ENCODE measurements around the gene KIF22. TPM values are rescaled to one million over a fixed set of nuclear protein-coding genes. Genes with fewer than 3 reads are reported as not detected.
"Not testable (repeated sequence)": the region's sequence is repeated elsewhere in the genome, so short reads cannot be mapped to it uniquely, and the experiment has no call there.

Gene KIF22
- 10 to 100 TPM; 49.6 to 76.4 (median 67.0) TPM for polyA plus RNA-seq (ENCODE audit: insufficient read length in 4 of 4)

DNA sequence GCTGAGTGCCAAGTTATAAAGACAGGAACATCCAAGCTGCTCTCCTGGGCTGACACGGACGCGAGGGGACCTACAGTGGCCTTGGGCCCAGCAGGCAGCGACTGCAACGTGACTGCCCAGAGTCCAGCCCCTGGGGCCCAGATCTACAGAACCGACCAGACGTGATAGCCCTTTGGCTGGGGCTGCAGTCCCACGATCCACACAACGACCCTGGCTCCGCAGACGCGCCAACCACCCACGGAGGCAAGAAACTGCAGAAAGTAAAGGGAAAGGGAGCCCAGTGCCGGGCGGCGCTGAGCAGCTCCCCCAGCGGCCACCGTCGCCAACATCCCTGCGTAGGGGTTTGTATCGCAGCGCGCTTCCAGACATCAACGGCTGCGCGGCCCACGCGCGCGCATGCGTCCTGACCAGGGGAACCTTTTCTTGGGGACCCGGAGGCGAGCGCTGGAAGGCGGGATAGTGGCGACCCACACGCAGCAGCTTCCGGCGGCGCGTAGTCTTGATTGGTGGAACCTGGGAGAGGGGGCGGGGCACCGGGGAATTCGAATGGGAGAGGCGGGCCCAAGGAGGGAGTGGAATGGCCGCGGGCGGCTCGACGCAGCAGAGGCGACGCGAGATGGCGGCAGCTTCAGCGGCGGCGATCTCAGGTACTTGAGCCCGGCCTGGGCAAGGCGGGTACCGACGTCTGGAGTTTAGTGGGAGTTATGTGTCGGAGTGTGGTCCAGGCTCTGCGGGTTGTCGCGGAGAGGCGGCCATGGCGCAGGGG is at the start of gene KIF22:
Gene KIF22, plus strand, starts transcription at position 569 of the 766 bp plus-strand sequence. Its CDS starts 9 bp downstream, at position 578.
- DNase-seq (ENCODE audit: low read depth in 4 of 4, low spot score in 3 of 4): peak; percentile 96 to 97 (median 96)

DNA sequence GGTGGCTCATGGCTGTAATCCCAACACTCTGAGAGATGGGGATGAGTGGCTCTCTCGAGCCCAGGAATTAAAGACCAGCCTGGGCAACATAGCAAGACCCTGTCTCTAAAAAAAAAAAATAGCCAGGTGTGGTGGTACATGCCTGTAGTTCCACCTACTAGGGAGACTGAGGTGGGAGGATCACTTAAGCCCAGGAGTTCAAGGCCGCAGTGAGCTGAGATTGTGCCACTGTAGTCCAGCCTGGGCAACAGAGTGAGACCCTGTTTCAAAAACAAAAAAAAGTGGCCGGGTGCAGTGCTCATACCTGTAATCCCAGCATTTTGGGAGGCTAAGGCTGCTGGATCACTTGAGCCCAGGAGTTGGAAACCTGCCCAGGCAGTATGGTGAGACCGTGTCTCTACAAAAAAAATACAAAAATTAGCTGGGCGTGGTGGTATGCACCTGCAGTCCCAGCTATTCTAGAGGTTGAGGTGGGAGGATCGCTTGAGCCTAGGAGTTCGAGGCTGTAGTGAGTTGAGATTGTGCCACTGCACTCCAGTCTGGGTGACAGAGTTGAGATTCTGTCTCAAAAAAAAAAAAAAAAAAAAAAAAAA is 47.8 kb upstream of the KIF22 start:
- DNase-seq (ENCODE audit: low read depth in 4 of 4, low spot score in 3 of 4): no peak

DNA sequence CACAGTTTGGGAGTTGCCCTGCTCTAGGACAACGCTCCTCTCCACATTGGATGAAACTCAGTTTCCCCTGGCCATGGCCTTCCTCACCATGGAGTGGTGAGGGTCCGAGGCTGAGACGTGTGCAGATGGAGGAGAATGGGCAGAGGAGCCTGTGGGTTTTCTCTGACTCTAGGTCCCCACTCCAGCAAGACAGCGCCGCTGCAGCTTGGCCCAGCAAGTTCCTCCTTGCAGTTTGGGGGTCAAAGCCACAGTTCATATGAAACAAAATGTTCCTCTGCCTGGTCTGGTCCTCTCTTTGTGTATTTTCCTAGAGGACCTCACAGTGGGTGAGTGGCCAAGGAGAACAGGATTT is 47.1 kb upstream of the KIF22 start:
- no peak for DNase-seq (ENCODE audit: low read depth in 4 of 4, low spot score in 3 of 4)

DNA sequence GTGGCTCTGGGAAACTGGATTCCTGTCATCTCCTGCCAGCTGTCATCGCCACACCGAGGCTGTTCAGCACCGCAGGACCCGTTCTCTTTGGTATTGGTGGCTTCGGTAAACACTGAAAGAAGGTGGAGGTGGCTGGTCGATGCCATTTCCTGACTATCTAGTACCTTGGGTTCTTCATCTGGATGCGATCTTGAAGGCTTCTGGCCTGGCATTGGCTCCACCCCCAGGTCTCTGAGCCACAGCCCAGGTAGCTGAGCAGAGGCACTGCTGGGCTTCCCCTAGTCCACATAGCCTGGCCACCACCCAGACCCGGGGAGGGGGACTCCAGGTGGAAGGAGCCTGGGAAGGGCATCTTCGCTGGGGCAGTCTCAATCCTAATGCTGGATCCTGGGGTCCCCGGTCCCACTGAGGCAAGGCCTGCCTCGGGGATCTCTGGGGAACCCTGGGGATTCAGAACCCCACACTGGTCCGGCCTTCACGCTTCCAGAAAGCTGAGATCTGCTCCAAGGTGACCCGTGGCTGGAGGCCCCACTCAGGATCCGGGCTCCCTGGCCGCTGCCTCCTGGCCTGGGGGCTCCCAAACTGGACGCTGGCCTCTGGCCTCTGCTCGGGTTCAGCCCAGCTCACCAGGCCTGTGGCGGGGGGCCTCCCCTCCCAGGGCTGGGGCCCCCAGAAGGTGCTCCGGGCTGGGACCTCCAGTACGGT is 46.6 kb upstream of the KIF22 start:
- DNase-seq (ENCODE audit: low read depth in 4 of 4, low spot score in 3 of 4): no peak

DNA sequence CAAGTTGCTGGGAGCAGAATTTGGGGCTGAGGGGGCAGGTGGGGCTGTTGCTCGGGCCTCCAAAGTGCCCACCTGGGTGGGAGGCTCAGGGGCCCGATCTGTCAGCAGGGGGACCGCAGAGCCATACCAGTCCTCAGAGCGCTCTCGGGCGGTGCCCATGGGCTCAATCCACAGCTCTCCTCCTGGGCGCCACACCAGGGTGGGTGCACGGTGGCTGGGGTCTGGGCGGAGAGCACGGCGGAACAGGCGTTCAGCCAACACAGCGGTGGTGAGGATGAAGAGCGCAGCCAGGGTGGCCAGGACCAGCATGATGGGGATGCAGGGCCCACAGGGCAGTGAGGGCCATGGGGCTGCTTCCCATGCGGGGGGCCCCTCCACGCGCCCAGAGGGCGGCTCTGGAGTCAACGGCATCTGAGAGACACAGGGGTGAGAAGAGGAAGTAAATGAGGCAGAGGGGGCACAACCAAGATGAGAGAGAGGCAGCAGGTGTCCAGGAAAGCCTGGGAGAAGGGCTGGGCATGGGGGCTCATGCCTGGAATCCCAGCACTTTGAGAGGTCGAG is 45.9 kb upstream of the KIF22 start:
- no peak for DNase-seq (ENCODE audit: low read depth in 4 of 4, low spot score in 3 of 4)

DNA sequence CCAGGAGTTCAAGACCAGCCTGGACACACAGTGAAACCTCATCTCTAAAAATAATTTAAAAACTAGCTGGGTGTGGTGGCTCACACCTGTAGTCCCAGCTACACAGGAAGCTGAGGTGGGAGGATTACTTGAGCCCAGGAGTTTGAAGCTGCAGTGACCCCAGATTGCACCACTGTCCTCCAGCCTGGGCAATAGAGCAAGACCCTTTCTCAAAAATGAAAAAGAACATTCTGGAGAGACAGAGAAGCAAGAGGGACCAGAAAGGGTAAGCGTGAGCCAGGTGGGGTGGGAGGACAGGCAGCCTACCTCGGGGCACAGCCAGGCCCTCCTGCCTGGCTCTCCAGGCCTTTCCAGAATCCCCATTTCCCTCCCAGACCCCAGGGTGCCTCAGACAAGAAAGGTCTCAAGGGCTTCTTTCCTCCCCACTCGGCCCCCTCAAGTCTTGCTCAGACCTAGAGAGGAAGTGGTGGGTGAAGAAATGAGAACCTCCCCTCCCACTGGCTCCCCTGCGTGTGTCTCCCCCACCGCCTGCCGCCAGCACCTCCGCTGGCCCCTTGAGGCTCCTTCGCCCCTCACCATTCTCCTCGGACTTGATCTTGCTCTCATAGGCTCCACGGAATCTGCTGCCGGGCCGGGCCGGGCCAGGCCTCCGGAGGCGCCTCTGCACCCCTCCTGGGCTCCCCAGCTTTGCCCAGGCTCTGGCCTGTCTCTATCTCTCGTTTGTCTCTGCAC is 45.3 kb upstream of the KIF22 start:
- DNase-seq (ENCODE audit: low read depth in 4 of 4, low spot score in 3 of 4): no peak

DNA sequence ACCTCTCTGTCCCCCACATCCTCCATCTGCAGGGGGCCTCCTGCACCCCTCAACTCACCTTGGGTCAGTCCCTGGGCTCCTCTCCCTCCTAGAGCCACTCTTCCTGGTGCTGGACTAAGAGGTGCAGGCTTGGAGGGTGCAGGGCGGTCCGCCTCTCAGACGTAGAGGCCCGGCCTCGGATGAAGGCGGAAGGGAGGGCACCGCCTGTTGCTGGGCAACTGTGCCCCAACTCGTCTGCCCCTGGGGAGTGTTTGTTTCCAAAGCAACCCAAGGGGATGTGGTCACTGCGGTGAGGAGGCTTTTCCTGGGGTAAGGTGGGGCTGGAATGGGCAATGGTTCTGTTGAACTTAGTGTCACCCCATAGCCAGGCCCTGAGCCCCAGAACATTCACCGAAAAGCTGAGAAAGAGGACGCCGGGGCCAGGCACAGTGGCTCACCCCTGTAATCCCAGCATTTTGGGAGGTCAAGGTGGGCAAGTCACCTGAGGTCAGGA is 44.7 kb upstream of the KIF22 start, which contains the start of gene C16orf54:
Gene C16orf54, minus strand, starts transcription at position 138 of the 493 bp plus-strand sequence. CDS start 1,039 bp downstream, outside the sequence.
- no peak for DNase-seq (ENCODE audit: low read depth in 4 of 4, low spot score in 3 of 4)

DNA sequence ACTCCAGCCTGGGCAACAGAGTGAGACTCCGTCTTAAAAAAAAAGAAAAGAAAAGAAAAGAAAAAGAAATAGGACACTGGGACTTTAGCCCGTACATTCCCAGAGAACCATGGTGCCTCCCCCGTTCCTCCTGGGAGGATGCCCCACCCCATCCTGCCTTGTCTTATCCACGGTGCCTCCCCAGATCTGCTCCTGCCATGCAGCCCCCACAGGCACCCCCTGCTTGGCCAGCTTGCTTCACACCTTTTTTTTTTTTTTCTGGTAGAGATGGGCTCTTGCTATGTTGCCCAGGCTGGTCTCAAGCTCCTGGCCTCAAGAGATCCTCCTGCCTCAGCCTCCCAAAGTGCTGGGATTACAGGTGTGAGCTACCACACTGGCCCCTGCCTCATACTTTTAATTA is 44.0 kb upstream of the KIF22 start:
- not testable (repeated sequence) for DNase-seq (ENCODE audit: low read depth in 4 of 4, low spot score in 3 of 4)

DNA sequence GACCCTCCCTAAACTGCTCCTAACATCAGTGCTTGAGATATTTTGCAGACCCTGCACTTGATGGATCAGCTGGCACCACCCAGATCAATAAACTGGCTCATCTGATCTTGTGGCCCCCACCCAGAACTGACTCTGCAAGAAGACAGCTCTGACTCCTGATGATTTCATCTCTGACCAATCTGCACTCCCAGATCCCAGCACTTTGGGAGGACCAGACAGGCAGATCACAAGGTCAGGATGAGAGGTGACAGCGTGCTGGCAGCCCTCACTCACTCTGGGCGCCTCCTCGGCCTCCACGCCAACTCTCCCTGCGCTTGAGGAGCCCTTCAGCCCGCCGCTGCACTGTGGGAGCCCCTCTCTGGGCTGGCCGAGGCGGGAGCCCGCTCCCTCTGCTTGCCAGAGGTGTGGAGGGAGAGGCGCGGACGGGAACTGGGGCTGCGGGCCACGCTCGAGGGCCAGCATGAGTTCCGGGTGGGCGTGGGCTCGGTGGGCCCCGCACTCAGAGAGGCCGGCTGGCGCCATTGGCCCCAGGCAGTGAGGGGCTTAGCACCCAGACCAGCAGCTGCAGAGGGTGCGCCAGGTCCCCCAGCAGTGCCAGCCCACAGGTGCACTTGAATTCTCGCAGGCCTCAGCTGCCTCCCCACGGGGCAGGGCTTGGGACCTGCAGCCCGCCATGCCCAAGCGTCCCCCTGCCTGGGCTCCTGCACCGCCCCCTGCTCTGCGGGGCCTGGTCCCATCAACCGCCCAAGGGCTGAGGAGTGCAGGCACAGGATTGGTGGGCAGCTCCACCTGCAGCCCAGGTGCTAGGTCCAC is 42.4 kb upstream of the KIF22 start:
- DNase-seq (ENCODE audit: low read depth in 4 of 4, low spot score in 3 of 4): no peak

DNA sequence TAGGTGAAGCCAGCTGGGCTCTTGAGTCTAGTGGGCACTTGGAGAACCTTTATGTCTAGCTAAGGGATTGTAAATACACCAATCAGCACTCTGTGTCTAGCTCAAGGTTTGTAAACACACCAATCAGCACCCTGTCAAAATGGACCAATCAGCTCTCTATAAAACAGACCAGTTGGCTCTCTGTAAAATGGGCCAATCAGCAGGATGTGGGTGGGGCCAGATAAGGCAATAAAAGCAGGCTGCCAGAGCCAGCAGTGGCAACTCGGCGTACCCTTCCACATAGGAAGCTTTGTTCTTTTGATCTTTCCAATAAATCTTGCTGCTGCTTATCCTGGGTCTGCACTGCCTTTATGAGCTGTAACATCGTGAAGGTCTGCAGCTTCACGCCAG is 41.8 kb upstream of the KIF22 start:
- not testable (repeated sequence) for DNase-seq (ENCODE audit: low read depth in 4 of 4, low spot score in 3 of 4)

DNA sequence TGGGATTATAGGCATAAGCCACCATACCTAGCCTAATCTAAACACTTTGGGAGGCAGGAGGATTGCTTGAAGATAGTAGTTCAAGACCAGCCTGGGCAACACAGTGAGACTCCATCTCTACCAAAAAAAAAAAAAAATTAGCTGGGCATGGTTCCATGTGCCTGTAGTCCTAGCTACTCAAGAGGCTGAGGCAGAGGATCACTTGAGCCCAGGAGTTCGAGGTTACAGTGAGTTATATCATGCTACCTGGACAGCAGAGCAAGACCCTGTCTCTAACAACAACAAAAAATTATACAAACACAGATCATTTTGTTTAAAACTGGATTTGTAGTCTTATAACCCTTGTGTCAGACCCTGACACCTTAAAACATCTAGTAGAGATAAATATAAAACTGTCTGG is 37.0 kb upstream of the KIF22 start:
- no peak for DNase-seq (ENCODE audit: low read depth in 4 of 4, low spot score in 3 of 4)

DNA sequence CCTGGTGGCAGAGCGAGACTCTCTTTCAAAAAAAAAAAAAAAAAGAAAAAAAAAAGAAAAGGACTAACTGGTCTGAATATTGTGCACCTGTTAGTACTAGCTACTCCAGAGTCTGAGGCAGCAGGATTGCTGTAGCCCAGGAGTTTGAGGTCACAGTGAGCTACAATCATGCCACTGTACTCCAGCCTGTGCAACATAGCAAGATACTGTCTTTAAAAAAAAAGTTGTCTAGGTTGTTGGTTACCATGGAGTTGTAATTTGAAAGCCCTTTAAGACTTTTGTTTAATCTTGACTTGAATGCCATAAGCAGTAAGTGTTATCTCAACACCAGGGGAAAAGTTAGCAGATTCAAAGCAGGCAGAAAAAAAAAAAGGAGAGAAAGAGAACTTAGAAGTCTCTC is 33.9 kb upstream of the KIF22 start:
- DNase-seq (ENCODE audit: low read depth in 4 of 4, low spot score in 3 of 4): no peak

DNA sequence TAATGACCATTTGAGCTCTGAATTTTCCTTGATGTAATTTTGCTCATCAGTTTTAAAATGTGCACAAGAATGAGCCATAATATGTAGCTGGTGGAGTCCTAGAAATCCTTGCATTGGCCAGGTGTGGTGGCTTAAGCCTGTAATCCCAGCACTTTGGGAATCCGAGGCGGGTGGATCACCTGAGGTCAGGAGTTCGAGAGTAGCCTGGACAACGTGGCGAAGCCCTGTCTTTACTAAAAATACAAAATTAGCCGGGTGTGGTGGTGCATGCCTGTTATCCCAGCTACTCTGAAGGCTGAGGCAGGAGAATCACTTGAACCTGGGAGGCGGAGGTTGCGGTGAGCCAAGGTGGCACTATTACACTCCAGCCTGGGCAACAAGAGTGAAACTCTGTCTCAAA is 33.5 kb upstream of the KIF22 start:
- DNase-seq (ENCODE audit: low read depth in 4 of 4, low spot score in 3 of 4): not testable (repeated sequence)

DNA sequence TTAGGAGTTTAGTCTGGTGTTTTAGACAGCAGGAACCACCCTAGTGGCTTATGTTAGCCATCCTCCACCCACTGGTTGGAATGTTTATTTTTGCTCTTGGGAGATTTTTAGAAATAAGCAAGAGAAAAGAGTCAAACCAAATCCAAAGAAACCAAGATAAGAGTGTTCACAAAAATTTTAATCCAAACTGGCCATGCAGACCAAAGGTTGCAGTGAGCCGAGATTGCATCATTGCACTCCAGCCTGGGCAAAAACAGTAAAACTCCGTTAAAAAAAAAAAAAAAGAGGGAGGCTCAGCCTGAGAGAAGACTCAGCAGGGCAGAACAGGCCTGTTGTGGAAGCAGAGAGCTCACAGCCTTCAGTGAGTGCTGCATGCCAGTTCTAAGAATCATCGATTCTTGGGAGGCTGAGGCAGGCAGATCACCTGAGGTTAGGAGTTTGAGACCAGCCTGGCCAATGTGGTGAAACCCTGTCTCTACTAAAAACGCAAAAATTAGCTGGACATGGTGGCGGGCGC is 32.5 kb upstream of the KIF22 start:
- DNase-seq (ENCODE audit: low read depth in 4 of 4, low spot score in 3 of 4): no peak

DNA sequence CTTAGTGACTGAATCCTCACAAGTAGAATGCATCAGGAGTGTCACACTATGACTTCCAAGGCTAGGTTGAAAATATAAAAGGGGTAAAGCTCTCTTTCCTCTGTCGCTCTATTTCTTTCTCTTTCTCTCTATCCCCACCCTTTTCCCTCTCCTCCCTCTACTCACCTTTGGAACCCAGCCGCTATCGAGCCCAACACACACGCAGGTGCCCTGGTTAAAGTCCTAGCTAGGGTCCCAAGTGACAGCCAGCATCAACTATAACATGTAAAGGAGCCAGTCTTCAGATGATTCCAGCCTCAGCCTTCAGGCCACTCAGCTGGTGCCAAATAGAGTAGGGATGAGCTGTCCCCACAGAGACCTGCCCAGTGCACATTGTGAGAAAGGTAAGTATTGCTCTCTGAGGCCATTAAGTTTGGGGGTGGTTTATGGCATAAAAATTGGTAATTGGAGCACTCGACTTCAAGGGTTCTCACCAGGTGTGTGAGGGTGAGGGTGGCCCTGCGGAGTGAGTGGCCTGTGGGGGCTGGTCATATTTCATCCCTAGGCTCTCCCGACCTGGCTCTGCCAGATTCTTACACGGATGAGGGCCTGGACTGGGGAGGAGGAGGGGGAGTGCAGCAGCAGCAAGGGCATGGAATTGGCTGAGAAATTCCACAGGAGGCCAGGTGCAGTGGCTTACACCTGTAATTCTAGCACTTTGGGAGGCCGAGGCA is 29.8 kb upstream of the KIF22 start:
- peak in 1 of 4 donors; percentile 16 for DNase-seq (ENCODE audit: low read depth in 4 of 4, low spot score in 3 of 4)

DNA sequence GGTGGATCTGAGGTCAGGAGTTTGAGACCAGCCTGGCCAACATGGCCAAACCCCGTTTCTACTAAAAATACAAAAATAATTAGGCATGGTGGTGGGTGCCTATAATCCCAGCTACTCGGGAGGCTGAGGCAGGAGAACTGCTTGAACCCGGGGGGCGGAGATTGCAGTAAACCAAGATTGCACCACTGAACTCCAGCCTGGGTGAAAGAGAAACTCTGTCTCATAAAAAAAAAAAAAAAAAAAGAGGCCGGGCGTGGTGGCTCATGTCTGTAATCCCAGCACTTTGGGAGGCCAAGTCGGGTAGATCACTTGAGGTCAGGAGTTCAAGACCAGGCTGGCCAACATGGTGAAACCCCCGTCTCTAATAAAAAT is 29.3 kb upstream of the KIF22 start:
- not testable (repeated sequence) for DNase-seq (ENCODE audit: low read depth in 4 of 4, low spot score in 3 of 4)

DNA sequence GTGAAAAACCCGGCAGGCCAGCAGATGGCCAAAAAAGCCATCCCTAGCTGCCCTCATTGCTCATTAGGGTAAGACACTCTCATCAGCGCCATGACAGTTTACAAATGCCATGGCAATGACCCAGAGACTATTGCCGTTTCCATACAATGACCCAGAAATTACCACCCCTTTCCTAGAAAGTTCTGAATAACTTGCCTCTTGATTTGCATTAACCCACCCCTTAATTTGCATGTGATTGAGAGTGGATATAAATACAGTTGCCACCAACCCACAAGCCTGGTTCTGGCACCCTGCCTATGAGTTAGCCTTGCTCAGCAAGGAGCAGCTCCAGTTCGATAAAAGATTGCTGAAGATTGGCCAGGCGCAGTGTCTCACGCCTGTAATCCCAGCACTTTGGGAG is 28.7 kb upstream of the KIF22 start:
- DNase-seq (ENCODE audit: low read depth in 4 of 4, low spot score in 3 of 4): no peak

DNA sequence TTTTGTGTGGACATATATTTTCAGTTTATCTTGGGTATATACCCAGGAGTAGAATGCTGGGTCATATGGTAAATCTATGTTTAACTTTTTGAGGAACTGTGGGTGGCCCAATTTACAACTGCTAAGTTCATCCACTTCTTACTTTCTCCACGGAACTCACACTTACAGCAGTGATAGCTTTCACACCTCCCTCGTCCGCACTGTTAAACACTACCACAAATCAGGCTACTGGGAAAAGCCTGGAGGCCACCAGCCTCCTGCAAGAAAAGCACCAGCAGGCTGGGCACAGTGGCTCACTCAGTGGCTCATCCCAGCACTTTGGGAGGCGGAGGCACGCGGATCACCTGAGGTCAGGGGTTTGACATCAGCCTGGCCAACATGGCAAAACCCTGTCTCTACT is 27.2 kb upstream of the KIF22 start:
- DNase-seq (ENCODE audit: low read depth in 4 of 4, low spot score in 3 of 4): no peak
